Mucosa of rectum (tissue), 2 donors: ENCODE data around the gene HPSE2.

Source experiments
- H3K27ac ChIP-seq, 2 donors: one replicate each; pipeline ENCODE4 v1.7.0; 2013; ENCODE audit warnings: inconsistent platforms in 2 of 2, low read depth in 2 of 2, low read length in 2 of 2
- H3K27me3 ChIP-seq, 2 donors: one replicate each; pipeline ENCODE4 v1.7.0; 2013; ENCODE audit warnings: low read length in 2 of 2; ENCODE audit not compliant: control insufficient read depth in 2 of 2, insufficient read depth in 2 of 2
- H3K36me3 ChIP-seq, 2 donors: one replicate each; pipeline ENCODE4 v1.7.0; 2013; ENCODE audit warnings: low read length in 2 of 2; ENCODE audit not compliant: control insufficient read depth in 2 of 2, insufficient read depth in 2 of 2
- H3K4me1 ChIP-seq, 2 donors: one replicate each; pipeline ENCODE4 v1.7.0; 2013; ENCODE audit warnings: low read length in 2 of 2, mild to moderate bottlenecking in 1 of 2; ENCODE audit not compliant: control insufficient read depth in 2 of 2, insufficient read depth in 2 of 2
- H3K4me3 ChIP-seq, 2 donors: one replicate each; pipeline ENCODE4 v1.7.0; 2013; ENCODE audit warnings: low read length in 2 of 2
- H3K9ac ChIP-seq, 2 donors: one replicate each; pipeline ENCODE4 v1.7.0; 2013; ENCODE audit warnings: low read length in 2 of 2, low read depth in 1 of 2, mild to moderate bottlenecking in 1 of 2
- H3K9me3 ChIP-seq, 2 donors: one replicate each; pipeline ENCODE4 v1.7.0; 2013; ENCODE audit warnings: low read length in 2 of 2; ENCODE audit not compliant: control insufficient read depth in 2 of 2
- donor health status: healthy.
- donor health status: Normal muscosa, but diverticular disease.

The HPSE2 gene

DNA sequence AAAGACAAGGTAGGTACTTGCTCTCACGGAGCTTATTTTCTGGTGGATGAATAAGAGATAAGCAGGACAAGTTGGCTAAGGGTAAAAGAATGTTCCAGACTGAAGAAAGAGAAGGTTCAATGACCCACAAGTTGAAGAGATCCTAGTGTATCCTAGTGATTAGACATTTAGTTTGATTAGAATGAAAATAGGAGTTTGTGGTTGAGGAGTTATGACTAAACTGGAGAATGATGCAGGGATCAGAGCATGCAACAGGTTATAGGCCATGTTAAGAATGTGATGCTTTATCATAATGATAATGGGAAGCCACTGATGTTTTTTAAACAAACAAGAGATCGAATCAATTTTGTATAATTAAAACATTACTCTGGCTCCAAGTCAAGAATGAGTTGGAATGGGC is 357.2 kb downstream of the HPSE2 start:
- Histone ChIP-seq H3K4me3 (no peak overlapping the region), H3K9ac (no peak overlapping the region), H3K4me1 (no peaks in the 10 kb centered on the region), H3K27me3 (no peaks in the 10 kb centered on the region), H3K36me3 (no peaks in the 10 kb centered on the region), H3K27ac (no peak overlapping the region), H3K9me3 (no peaks in the 10 kb centered on the region)

DNA sequence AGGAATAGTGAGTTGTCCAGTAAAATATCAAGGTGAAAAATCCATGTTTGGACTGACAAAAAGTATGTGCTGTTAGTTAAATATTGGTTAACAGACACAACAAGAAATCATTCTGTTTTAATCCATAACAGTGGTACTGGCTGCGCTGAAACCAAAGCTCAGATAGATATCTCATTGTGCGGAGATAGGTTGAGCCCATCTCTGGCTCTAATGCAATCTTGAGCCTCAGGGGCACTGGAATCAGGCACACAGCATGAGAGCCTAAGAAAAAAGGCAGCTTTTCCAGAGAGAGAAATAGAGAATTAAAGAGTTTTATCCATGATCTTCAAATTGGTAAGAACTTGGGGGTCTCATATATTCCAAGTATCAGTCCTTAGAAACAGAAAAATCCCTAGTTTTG is 373.7 kb downstream of the HPSE2 start:
- Histone ChIP-seq H3K4me3 (no peak overlapping the region), H3K36me3 (no peaks in the 10 kb centered on the region), H3K9me3 (peaks cover 0 to 2% of the 10 kb centered on the region in 2 donors), H3K9ac (no peak overlapping the region), H3K4me1 (no peaks in the 10 kb centered on the region), H3K27ac (no peak overlapping the region), H3K27me3 (no peaks in the 10 kb centered on the region)

DNA sequence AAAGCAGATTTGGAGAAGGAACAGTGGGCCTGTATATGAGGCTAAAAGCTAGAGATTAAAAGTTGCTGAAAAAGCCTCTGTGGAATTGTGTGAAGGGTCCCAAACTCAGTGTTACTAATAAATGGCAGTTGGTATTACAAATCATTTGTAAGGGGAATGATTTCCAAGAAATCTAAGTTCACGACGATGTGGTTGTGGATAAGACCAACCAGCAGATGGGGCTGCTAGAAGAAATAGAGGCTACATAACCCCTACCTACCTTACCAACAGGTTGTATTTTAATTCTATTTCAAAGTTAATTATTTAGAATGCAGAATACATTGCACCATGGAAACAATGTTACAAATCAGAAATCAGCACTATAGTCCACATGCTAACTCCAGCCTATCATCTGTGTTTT is 377.1 kb downstream of the HPSE2 start:
- H3K4me1 ChIP-seq, result no peaks in the 10 kb centered on the region
- no peaks in the 10 kb centered on the region for H3K27me3 ChIP-seq
- no peaks in the 10 kb centered on the region for H3K36me3 ChIP-seq
- no peaks in the 10 kb centered on the region for H3K9me3 ChIP-seq
- no peak overlapping the region for H3K27ac ChIP-seq
- no peak overlapping the region for H3K9ac ChIP-seq
- no peak overlapping the region for H3K4me3 ChIP-seq

DNA sequence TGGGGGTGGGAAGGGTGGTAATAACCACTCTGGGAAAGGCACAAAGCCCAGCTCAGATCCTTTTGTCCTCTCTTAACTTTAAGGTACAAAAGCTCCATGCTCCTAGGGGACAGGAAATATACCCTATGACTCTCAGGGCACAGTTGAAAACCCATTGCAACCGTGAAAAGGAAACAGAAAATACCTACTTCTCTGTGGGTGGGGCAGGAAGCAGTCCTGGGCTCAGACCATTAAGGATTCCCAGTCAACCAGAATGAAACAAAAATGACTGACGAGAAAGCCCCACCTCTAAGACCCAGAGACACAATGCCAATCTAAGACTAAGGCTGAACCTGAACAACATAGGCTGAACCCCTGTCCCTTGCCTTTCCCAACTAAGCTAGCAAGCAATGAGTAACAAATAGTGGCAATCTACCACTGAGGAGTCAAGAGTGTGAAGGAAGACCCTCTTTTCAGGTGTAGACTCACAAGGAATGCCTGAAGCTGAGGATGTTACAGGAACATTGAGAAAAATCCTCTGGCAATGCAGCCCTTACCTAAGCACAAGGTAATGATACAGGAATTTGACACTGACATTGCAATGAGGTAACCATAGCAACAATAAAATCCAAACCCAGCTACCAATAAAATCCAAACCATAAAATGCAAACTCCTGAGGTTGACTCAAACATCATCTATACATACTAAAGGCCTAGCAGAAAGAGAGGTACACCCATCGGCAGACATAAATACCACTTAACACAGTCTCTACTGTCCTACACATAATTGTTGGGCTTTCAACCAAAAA is 380.1 kb downstream of the HPSE2 start:
- no peaks in the 10 kb centered on the region for H3K9me3 ChIP-seq
- no peak overlapping the region for H3K27ac ChIP-seq
- no peaks in the 10 kb centered on the region for H3K36me3 ChIP-seq
- no peaks in the 10 kb centered on the region for H3K4me1 ChIP-seq
- no peak overlapping the region for H3K9ac ChIP-seq
- peaks cover 0 to 2% of the 10 kb centered on the region in 2 donors for H3K27me3 ChIP-seq
- no peak overlapping the region for H3K4me3 ChIP-seq

DNA sequence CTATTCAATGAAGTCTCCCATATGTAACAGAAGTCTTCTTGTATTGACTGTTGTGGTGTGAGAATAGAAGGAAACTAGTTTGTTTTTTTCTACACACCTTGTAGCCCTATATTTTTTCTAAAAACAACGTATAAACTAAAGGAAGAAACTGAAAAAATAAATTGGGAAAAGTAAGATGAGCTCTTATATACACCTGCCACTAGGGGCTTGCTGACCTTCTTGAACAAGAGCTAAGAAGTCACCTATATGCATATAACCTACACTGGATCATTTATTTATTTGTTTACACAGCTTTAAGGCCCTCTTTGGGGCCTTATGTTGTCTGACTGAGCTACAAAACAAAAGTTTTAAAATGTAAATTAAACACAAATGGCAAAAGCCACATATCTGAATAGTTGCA is 383.0 kb downstream of the HPSE2 start:
- H3K4me3 ChIP-seq, result no peak overlapping the region
- H3K36me3 ChIP-seq, result no peaks in the 10 kb centered on the region
- no peaks in the 10 kb centered on the region for H3K9me3 ChIP-seq
- no peak overlapping the region for H3K27ac ChIP-seq
- H3K9ac ChIP-seq, result no peak overlapping the region
- no peaks in the 10 kb centered on the region for H3K4me1 ChIP-seq
- peaks cover 0 to 2% of the 10 kb centered on the region in 2 donors for H3K27me3 ChIP-seq

DNA sequence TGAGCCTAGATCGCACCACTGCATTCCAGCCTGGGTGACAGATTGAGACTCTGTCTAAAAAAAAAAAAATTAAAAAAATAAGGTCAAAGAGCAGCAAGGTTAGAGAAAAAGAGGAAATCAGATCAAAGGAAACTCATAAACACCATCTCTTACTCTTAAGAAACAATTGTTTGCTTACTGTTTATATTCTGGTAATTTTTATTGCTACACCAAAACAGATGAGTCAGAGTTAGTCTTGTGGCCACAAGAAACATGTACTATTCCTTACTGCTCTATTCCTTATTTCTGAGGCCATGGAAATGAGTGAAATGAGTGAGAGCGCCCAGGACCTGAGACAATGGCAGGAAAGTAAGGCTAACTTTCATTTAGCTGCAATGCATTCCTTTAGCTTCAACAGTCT is 387.3 kb downstream of the HPSE2 start:
- Histone ChIP-seq H3K9ac (no peak overlapping the region), H3K4me3 (no peak overlapping the region), H3K27me3 (peaks cover 0 to 2% of the 10 kb centered on the region in 2 donors), H3K27ac (no peak overlapping the region), H3K9me3 (no peaks in the 10 kb centered on the region), H3K4me1 (no peaks in the 10 kb centered on the region), H3K36me3 (no peaks in the 10 kb centered on the region)

DNA sequence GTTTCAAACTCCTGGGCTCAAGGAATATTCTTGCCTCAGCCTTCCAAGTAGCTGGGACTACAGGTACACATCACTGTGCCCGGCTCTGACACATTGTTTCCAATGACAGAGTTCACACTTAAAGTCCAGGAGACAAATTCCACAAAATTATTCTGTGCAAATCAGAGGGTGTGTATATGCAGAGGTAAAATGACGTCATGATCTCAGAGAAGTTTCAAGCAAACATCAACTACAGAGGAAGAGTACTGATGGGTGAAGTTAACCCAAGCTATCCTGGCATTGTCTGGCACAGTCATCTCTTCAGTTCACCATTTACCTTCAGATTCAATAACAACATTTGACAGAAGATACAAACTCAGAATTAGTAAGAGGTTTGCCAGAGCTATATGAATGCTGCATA is 388.9 kb downstream of the HPSE2 start:
- Histone ChIP-seq H3K27me3 (peaks cover 0 to 2% of the 10 kb centered on the region in 2 donors), H3K9ac (no peak overlapping the region), H3K4me3 (no peak overlapping the region), H3K36me3 (no peaks in the 10 kb centered on the region), H3K4me1 (no peaks in the 10 kb centered on the region), H3K27ac (no peak overlapping the region), H3K9me3 (no peaks in the 10 kb centered on the region)

DNA sequence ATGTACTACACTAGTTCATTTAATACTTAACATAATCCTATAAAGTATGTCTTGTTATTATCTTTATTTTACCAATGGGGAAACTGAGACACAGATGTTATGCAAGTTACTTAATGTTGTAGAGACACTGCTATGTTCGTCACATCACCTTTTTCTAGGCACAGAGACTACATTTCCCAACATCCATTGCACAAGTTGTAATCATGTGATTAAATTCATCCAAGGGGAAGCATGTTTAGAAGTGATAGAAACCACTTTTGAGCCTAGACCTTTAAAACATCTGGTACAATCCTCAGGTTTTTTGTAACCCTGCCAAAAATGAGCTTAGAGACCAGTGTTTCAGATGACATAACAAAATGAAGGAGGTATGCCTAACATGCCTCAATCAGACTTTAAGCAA is 402.1 kb downstream of the HPSE2 start:
- no peaks in the 10 kb centered on the region for H3K9me3 ChIP-seq
- H3K4me1 ChIP-seq, result no peaks in the 10 kb centered on the region
- H3K9ac ChIP-seq, result no peak overlapping the region
- H3K27ac ChIP-seq, result no peak overlapping the region
- H3K4me3 ChIP-seq, result no peak overlapping the region
- no peaks in the 10 kb centered on the region for H3K36me3 ChIP-seq
- H3K27me3 ChIP-seq, result no peaks in the 10 kb centered on the region

DNA sequence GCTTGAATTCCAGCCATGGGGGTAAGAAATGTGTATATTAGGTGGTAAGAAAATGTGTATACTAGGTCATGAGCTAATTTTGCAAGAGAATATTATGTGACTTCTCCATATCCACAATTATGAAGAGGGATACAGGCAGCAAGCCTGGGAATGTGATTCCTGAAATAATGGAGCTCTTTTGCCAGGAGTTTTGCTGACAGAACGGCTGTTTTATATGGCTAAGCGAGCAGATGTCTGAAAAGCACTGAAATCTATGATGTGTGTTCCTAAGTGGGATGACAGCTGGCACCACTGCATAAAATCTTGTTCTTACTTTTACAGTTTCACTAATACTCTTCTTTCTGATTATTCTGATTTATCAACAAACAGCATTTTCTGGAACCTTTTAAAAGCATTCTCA is 402.9 kb downstream of the HPSE2 start:
- no peaks in the 10 kb centered on the region for H3K9me3 ChIP-seq
- H3K4me1 ChIP-seq, result no peaks in the 10 kb centered on the region
- H3K27ac ChIP-seq, result no peak overlapping the region
- H3K4me3 ChIP-seq, result no peak overlapping the region
- no peaks in the 10 kb centered on the region for H3K36me3 ChIP-seq
- no peaks in the 10 kb centered on the region for H3K27me3 ChIP-seq
- H3K9ac ChIP-seq, result no peak overlapping the region

DNA sequence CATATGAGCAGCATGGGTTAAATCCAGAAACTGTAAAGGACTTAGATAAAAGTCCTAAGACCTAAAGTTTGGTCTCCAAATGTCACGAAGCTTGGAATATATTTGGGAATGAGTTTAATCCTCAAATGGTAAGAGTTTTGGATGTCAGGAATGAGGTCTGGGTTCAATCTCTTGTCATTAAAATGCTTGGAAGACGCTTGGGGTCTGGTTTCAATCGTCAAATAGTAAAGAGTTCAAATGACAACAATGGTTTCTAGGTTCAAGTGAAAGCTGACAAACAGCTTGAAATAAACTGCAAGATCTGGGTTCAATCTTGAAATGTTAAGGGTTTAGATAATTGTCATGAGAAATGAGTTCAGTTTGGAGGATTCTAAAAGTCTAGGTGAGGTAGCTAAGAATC is 403.5 kb downstream of the HPSE2 start:
- H3K27ac ChIP-seq, result no peak overlapping the region
- H3K9ac ChIP-seq, result no peak overlapping the region
- no peaks in the 10 kb centered on the region for H3K4me1 ChIP-seq
- no peak overlapping the region for H3K4me3 ChIP-seq
- no peaks in the 10 kb centered on the region for H3K9me3 ChIP-seq
- H3K36me3 ChIP-seq, result no peaks in the 10 kb centered on the region
- H3K27me3 ChIP-seq, result no peaks in the 10 kb centered on the region
